Ectodermal cell (in vitro differentiated cells): ENCODE data around the gene KIF4A.
A peak's percentile ranks its signal among the peaks of the same experiment; 100 is the strongest.

Source experiments
- H3K27ac ChIP-seq: 2 replicates; pipeline ENCODE4 v1.7.0; 2013; ENCODE audit warnings: mild to moderate bottlenecking, low read depth, low read length; ENCODE audit not compliant: insufficient read depth, poor library complexity, severe bottlenecking
- H3K27me3 ChIP-seq: 2 replicates; pipeline ENCODE4 v1.7.0; 2013; ENCODE audit warnings: mild to moderate bottlenecking, low read length; ENCODE audit not compliant: insufficient read depth, control insufficient read depth, poor library complexity, severe bottlenecking
- H3K36me3 ChIP-seq: one replicate; pipeline ENCODE4 v1.7.0; 2013; ENCODE audit warnings: low read length; ENCODE audit not compliant: control insufficient read depth, insufficient read depth
- H3K4me1 ChIP-seq: one replicate; pipeline ENCODE4 v1.7.0; 2013; ENCODE audit warnings: low read length; ENCODE audit not compliant: control insufficient read depth, insufficient read depth
- H3K4me3 ChIP-seq: 2 replicates; pipeline ENCODE4 v1.7.0; 2013; ENCODE audit warnings: low read depth, low read length, control low read depth; ENCODE audit not compliant: insufficient read depth
- H3K9me3 ChIP-seq: 2 replicates; pipeline ENCODE4 v1.7.0; 2013; ENCODE audit warnings: mild to moderate bottlenecking, low read length, moderate library complexity; ENCODE audit not compliant: control insufficient read depth
- WGBS, 2 experiments: methylation state at CpG; one replicate each; pipeline ENCODE4 v1.1.7; 2013; ENCODE audit warnings: missing lambda C conversion rate in 2 of 2; 5-methylcytosine and 5-hydroxymethylcytosine counted together

Gene KIF4A

DNA sequence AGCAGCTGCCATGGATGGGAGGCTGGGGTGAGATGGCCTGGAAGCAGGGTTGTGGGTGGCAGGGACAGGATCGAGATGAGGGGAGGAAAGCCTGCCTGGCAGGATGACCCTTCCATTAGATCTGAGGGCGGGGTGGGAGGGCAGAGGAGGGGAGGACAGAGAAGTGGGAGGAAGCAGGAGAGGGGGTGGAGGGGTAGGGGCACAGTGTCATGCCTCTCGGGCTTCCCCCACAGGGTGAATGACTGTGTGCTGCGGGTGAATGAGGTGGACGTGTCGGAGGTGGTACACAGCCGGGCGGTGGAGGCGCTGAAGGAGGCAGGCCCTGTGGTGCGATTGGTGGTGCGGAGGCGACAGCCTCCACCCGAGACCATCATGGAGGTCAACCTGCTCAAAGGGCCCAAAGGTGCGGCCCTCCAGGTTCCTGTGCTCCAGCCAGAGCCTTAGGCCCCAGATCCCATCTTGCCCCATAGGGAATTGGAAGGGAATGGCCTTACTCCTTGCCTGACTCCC is 159.6 kb downstream of the KIF4A start:
- no peaks in the 10 kb centered on the region for H3K36me3 ChIP-seq
- no peak overlapping the region for H3K27ac ChIP-seq
- H3K9me3 ChIP-seq, result no peaks in the 10 kb centered on the region
- 95% methylated on average over 14 of the region's 14 CpGs for WGBS, 2 experiments
- no peaks in the 10 kb centered on the region for H3K4me1 ChIP-seq
- peaks cover 15% of the 10 kb centered on the region for H3K27me3 ChIP-seq
- no peak overlapping the region for H3K4me3 ChIP-seq

DNA sequence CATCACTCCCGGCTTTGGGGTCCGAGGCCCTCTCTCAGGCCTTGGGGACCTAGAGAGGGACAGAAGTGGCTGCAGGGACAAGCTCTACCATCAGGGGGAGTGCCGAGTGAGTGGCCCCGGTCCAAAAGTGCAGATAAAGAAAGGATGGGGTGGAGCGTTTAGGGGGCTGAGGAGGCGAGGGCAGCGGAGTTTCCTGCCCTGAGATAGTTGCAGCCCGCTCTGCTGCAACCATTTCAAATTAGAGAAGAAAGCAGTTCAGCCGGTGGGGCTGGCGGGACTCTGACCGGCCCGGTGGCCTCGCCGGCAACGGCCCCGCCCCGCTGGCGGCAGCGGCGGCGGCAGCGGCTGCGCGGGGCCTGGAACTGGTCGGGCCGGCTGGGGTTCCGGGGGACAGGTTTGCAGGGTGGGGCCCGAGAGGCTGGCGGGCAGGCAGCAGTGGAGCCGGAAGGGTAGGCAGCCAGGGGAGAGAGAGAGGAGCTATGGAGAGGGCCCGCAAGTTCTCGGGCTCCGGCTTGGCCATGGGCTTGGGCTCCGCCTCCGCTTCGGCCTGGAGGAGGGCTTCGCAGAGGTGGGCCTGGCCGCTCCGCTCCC is 162.3 kb downstream of the KIF4A start:
- H3K4me3 ChIP-seq, result peak overlapping the region; percentile 43
- H3K27me3 ChIP-seq, result no peaks in the 10 kb centered on the region
- no peaks in the 10 kb centered on the region for H3K36me3 ChIP-seq
- WGBS, 2 experiments, result 3 to 4% methylated on average over 39 of the region's 39 CpGs
- no peaks in the 10 kb centered on the region for H3K9me3 ChIP-seq
- no peak overlapping the region for H3K27ac ChIP-seq
- H3K4me1 ChIP-seq, result no peaks in the 10 kb centered on the region

DNA sequence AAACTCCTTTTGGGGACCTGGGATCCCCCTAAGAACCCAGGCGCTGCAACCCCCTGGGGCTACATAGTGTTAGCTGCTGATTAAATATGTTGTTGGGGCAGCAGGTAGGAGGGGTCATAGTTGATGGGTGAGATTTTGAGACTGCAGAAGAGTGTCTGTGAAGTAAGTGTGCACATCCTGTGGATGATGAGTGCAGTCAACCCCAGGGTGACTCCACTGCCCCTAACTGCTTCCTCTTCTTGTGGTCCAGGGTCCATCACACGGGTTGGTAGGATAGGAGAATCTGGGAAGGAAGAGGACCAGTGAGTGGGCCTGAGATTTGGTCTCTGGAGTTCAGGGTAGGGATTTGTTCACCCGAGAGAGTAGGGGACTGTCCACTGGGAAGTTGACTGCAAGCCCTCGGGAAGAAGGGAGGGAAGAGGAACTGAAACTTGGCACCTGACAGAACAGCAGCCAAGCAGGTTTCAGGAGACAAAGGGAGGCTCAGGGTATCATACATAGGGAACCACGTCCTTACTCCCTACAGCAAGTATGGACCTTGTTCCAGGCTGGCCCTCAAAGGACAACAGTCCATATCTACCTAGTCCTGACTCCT is 163.2 kb downstream of the KIF4A start:
- no peaks in the 10 kb centered on the region for H3K9me3 ChIP-seq
- H3K36me3 ChIP-seq, result no peaks in the 10 kb centered on the region
- no peaks in the 10 kb centered on the region for H3K27me3 ChIP-seq
- no peaks in the 10 kb centered on the region for H3K4me1 ChIP-seq
- WGBS, 2 experiments, result 83 to 87% methylated on average over 5 of the region's 5 CpGs
- no peak overlapping the region for H3K4me3 ChIP-seq
- no peak overlapping the region for H3K27ac ChIP-seq

DNA sequence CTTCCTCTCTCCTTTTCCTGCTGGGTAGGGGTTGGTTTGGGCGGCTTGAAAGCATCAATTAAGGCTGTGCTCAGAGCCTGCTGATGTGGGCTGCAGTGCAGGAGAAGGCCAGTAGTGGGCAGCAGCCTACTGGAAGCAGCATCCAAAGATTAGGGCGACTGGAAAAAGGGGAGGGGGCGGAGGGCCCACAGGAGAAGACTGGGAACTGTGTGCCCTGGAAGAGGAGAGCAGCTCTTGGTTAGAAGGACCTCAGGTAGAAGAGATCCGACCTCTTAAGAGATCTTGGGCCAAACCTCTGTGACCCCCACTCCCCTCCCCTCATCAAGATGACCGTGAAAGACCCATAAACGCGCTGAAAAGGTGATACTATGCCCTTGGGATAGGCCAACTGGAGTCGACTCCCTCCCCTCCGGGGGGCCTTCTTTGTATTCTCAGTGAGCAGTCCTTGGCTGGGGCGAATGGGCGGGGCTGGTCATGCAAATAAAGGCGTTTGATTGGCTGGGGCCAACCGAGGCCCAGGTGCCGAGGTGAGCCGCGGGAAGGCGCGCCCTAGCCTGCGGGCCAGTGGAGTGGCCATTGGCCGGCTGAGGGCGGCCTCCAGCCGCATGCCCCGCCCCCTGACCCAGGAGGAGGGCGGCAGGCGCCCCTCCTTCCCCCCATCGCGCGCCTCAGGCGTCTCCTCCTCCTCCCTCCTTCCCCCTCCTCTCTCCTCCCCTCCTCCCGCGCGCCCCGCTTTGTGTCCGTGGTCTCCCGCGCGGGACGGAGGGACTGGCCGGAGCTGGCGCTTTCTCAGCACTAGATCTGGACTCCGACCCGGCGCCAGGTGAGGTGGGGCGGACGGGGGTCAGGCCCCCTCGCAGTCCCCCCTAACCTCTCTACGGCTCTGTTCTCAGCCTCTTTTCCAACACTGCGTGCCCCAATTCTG is 164.8 kb downstream of the KIF4A start:
- 0 to 1% methylated on average over 43 to 47 of the region's 48 CpGs for WGBS, 2 experiments

DNA sequence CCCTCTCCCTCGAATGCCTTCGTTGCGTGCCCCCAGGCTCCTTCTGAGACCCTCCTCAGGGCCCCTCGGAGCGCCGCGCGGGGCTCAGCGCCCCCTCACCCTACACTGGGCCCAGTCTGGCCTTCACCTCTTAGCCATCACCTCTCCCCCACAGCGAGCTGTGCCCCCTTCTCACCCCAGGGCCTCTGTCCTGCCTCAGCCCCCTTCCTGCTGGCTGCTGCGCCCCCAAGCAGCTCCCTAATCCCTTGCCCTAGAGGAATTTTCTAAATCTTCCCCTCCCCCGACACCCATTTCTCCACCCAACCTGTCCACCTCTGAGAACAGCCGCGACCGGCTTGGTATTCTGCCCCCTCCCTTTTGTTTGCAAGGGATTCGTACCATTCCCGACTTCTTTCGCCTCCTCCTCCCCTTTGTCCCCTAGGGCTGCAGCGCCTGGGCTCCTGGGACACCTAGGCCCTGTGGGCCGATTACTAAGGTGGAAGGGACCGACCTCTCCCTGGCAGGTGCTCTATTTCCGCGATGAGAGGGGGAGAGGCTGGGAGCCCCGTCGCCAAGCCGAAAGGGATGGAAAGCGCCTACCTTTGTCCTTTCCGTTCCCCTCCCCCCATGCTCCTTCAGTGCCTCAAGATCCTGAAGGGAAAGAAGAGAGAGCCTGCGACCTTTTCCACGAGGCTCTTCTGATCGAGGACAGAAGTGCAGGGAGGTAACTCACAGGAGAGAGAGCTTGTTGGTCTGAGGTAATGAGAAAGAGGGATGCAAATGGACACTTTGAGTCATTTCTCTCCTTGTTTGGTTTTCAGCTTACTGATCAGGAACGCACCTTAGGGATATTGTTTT is 165.7 kb downstream of the KIF4A start:
- WGBS, 2 experiments, result 0% methylated on average over 28 to 32 of the region's 32 CpGs
- peaks cover 4% of the 10 kb centered on the region for H3K36me3 ChIP-seq
- no peaks in the 10 kb centered on the region for H3K27me3 ChIP-seq
- no peaks in the 10 kb centered on the region for H3K9me3 ChIP-seq
- no peaks in the 10 kb centered on the region for H3K4me1 ChIP-seq
- peak overlapping the region; percentile 83 for H3K27ac ChIP-seq
- H3K4me3 ChIP-seq, result peak overlapping the region; percentile 64

More for the DNA sequence above, 164.8 kb downstream of the KIF4A start:
- no peaks in the 10 kb centered on the region for H3K9me3 ChIP-seq
- H3K27ac ChIP-seq, result peak overlapping the region; percentile 83
- no peaks in the 10 kb centered on the region for H3K36me3 ChIP-seq
- no peaks in the 10 kb centered on the region for H3K4me1 ChIP-seq
- peak overlapping the region; percentile 64 for H3K4me3 ChIP-seq
- no peaks in the 10 kb centered on the region for H3K27me3 ChIP-seq

DNA sequence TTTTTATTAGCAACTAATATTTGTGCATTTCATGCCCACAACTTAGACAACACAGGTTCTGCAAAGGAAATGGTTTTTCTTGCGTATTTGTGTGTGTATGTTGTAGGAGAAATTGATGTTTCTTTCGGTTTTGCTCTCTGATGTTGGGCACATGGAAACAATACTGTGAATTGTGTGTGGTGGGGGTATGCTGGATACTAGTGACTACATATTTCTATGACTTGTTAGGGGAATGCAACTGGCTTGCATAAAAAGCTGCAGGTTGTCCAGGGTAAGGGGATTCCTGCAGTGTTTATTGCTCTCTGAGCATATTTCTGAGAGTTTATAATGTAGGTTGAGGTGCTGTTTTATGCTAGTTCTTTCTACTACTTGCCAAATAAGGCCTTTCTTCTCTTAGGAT is 166.4 kb downstream of the KIF4A start:
- H3K4me3 ChIP-seq, result peak overlapping the region; percentile 64
- H3K4me1 ChIP-seq, result no peaks in the 10 kb centered on the region
- H3K9me3 ChIP-seq, result no peaks in the 10 kb centered on the region
- H3K36me3 ChIP-seq, result peaks cover 4% of the 10 kb centered on the region
- no peaks in the 10 kb centered on the region for H3K27me3 ChIP-seq
- H3K27ac ChIP-seq, result no peak overlapping the region
- WGBS, 2 experiments, result 6 to 27% methylated on average over 2 of the region's 2 CpGs

DNA sequence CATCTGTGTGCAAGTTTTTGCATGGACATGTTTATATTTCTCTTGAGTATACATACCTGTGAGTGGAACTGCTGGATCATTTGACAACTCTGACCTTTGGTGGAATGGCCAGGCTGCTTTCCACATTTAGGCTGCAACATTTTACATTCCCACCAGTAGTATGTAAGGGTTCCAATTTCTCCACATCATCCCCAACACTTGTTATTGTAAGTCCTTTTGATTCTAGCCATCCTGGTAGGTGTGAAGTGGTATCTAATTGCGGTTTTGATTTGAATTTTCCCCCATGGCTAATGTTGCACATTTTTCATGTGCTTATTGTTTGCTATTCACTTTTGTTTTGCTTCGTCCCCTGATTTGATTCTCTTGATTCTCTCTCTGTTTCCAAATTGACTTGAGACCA is 171.1 kb downstream of the KIF4A start:
- 89 to 92% methylated on average over 2 of the region's 2 CpGs for WGBS, 2 experiments
- H3K27ac ChIP-seq, result no peak overlapping the region
- no peaks in the 10 kb centered on the region for H3K9me3 ChIP-seq
- H3K27me3 ChIP-seq, result no peaks in the 10 kb centered on the region
- H3K36me3 ChIP-seq, result peaks cover 4% of the 10 kb centered on the region
- H3K4me1 ChIP-seq, result no peaks in the 10 kb centered on the region
- no peak overlapping the region for H3K4me3 ChIP-seq

DNA sequence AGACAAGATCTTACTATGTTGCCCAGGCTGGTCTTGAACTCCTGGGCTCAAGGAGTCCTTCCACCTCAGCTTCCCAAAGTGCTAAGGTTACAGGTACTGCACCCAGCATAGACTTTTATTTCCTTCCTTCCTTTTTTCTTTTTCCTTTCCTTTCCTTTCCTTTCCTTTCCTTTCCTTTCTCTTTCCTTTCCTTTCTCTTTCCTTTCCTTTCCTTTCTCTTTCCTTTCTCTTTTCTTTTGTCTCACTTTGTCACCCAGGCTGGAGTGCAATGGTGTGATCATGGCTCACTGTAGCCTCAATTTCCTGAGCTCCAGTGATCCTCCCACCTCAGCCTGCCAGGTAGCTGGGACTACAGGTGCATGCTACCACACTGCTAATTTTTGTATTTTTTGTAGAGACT is 174.1 kb downstream of the KIF4A start:
- H3K9me3 ChIP-seq, result no peaks in the 10 kb centered on the region
- H3K36me3 ChIP-seq, result peaks cover 4% of the 10 kb centered on the region
- no peaks in the 10 kb centered on the region for H3K27me3 ChIP-seq
- no peaks in the 10 kb centered on the region for H3K4me1 ChIP-seq
- no peak overlapping the region for H3K4me3 ChIP-seq
- no peak overlapping the region for H3K27ac ChIP-seq

DNA sequence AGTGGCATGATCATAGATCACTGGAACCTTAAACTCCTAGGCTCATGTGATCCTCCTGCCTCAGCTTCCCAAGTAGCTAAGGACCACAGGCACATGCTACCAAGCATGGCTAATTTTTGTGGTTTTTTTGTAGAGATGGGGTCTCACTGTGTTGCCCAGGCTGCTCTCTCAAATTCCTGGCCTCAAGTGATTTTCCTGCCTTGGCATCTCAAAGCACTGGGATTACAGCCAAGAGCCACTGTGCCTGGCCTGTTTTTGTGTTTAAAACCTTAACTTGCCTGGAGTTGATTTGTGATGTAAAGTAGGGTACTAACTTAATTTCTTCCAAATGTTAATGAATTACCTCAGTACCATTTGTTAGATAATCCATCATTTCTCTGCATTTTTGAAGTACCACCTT is 177.1 kb downstream of the KIF4A start:
- Histone ChIP-seq H3K27ac (no peak overlapping the region), H3K9me3 (no peaks in the 10 kb centered on the region), H3K27me3 (no peaks in the 10 kb centered on the region), H3K4me1 (no peaks in the 10 kb centered on the region), H3K4me3 (no peak overlapping the region), H3K36me3 (no peaks in the 10 kb centered on the region)
